HG02973 (cell line): Measurements from ENCODE around the gene ENKUR.
"Not testable (repeated sequence)": the region's sequence is repeated elsewhere in the genome, so short reads cannot be mapped to it uniquely, and the experiment has no call there.

Experiments
- ATAC-seq: cut with Tn5 transposase; IDR thresholded peaks from one replicate; pipeline ENCODE4 v1.9.1; 2021; ENCODE audit warnings: moderate library complexity; ENCODE audit not compliant: unreplicated experiment

The ENKUR gene

GRCh38 chr10:24979685-24980084, 36.3 kb downstream of the ENKUR start:
- no peak for ATAC-seq

- no peak for ATAC-seq
These were observed 41.0 kb downstream of the ENKUR start for GRCh38 chr10:24974976-24975375.

DNA sequence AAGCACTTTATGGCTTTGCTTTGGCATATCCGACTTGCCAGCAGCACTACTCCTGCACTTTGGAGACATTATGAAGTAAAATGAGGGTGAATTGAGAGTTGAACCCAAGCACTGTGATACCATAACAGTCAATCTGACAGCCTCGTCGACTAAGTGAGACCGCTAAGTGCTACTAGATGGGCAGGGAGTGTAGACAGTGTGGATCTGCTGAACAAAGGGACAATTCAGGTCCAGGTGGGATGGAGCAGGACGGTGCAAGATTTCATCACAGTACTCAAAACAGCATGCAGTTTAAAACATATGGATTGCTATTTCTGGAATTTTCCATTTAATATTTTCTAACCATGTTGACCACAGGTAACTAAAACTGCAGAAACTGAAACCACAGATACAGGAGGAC, 42.8 kb downstream of the ENKUR start:
- no peak for ATAC-seq

- ATAC-seq = no peak
These were observed 44.6 kb downstream of the ENKUR start for GRCh38 chr10:24971374-24971773.

DNA sequence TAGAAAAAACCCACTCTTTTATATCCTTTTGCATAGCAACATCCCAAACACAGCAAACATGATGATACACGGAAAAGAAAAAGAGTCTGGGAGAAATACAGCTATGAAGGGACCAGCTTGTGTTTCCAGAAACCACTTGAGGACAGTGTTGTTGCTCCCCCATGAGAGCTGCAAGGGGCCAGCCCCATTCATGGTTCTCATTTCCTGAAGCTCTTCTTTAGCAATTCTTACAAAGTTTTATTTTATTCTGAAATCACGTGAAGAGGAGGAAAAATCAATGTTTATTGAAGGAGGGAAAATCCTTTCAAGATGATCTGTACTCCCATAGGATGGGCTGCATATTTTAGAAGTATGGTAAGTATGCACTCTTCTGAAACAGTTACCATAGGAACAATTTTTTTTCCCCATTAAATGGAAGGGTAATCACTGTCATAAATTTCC, 46.1 kb downstream of the ENKUR start:
- ATAC-seq = no peak

- ATAC-seq = not testable (repeated sequence)
These were observed 47.0 kb downstream of the ENKUR start for GRCh38 chr10:24968951-24969350.

DNA sequence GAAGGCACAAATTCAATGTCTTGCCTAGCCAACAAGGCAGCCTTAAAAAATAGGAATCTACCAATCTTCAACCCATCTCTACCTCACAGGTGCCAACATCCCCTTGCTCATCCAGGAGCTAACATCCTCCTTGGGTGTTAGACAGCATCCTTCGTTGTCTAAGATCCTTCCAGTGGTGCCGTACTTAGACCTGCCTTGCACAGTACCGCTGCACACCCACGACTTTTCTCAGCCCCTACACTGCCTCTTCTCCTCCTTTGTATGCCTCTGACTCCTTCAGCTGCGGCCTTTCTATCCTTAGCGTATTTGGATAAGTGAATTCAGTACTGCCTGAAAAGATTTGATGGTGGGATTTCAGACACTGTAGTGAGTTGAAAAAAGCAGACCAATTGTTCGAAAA, 47.6 kb downstream of the ENKUR start:
- no peak for ATAC-seq

DNA sequence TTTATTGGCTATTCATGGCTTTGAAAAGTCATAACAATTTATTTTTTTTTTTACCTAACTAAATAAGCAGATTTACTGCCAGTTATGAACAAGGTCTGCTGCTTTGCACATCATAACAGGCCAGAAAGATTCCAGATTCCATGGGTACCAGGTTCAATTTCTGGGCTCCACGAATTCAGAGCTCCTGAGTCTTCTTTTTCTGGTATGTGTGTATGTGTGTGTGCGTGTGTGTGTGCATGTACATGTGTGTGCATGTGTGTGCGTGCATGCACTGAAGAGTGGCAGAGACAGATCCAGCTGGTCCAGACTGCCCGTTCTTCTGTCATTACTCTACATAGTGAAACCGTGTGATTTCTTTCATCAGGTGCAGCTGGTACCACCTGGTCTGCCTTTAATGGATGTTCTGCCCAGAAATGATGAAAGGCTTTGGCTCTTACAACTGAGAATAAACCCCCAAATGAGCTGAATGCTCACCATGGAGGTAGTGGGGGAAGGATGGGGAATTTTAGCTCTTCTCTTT, 48.9 kb downstream of the ENKUR start:
- ATAC-seq = no peak

DNA sequence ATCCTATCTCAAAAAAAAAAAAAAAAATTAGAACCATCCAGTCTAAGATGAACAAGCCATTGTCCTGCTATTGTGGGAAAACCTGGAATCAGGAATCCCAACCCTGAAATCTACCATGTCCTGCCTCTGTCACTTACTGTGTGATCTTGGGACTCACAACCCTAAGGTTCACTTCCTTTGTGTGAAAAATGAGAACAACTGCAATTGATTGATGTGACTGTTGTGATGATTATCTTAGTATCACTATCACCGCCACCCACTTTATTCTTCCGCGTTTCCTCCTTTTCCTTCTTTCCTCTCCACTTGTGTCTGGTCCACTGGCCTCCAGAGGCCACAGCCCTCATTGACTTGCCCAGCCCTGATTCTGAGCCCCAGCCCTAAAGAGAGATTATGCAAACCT, 50.9 kb downstream of the ENKUR start:
- ATAC-seq = no peak

DNA sequence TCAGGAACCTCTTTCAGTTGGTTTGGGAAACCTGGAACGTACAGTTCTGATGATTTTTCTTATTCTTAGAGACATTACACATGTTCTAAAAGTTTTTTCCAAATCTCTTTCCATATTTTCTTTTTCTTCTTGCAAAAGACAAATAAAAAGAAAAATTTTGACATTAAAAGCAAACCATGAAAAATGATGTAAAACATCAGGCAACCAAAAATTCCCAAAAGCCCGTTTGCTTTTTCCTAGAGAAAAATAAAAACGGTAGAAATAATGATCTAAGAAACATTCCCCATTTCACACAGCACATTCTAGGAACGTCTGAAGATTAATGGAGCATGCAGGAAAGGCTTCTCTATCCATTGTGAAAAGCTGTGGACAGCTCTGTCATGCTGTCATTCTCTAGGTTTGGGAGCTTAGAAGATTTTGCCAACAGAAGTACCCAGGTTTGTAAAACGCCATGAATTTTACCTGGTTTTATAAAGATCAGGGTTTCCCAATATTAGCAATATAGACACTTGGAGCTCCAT, 52.4 kb downstream of the ENKUR start:
- no peak for ATAC-seq

DNA sequence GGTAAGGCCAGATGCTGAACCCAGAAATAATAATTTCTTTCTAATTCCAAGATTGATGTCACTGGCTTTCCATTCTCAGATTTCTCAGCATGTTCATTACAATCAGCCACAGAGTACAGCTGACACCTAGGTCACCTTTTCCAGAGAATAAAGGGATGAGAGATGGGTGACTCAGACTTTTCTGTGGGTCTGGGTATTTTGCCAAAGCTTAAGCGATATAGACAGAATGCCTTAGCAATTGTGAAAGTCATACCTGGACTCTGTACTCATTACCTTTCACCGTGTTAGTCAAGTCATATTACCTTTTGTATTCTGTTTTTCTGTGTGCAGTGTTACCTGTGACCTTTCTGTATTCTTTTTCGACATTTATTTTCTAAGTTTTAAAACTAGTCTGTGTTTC, 53.0 kb downstream of the ENKUR start:
- ATAC-seq = no peak

GRCh38 chr10:24961582-24961981, 54.4 kb downstream of the ENKUR start:
- no peak for ATAC-seq

DNA sequence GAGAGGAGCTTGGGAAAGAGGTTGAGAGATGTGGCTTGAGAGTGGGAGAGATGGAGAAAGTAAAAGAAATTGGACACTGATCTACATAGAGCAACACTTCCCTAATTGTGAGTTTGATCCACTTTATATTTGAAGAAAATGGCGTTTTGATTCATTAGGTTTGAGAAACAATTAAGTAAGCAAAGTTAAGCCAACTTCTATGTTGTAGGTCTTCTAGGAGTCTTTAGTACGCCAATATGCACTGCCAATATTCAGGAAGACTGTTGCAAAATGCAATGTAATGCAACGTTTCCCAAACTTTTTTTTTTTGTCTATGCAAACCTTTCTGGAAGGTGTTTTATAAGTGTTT, 56.6 kb downstream of the ENKUR start:
- ATAC-seq = no peak

GRCh38 chr10:24958721-24959381, 57.1 kb downstream of the ENKUR start:
- no peak for ATAC-seq

DNA sequence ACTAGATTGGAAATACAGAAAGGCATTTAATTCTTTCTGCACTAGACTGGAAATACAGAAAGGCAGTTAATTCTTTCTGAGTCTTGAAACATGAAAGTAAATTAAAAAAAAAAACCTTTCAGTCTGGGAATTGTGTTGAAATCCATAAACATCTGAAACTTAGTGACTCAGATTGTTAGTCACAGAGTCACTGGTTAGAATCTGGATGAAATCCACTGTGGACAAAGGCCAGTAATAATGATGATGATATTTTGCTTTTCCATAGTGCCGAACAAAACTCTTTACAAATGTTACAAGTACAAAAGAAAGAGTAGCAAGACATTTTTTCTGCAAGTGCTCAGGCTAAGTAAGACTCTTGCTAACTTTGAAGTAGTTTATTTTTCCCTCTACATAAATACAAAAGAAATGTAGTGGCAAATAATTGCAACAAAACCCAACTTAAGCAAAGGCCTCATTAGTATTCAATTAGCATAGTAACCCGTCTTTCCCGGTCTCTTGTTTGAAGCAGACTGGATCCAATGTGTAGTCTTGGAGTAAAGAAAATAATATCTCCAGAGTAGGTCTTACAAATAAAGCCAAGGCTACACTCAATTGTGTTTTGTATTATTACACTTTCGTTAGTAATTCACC, 57.8 kb downstream of the ENKUR start:
- ATAC-seq = no peak

DNA sequence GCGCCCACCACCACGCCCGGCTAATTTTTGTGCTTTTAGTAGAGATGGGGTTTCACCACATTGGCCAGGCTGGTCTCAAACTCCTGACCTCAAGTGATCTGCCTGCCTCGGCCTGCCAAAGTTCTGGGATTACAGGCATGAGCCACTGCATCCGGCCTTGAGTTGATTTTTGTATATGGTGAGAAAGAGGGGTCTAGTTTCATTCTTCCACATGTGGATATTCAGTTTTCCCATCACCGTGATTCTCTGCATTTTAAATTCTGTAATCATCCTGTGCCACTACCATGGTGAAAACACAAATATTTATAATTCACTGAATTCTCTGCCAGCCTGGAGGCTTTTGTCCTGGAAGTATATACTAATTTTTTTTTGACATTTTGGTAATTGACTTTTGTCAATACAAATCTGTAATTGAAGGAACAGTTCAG, 58.3 kb downstream of the ENKUR start:
- not testable (repeated sequence) for ATAC-seq

GRCh38 chr10:24953675-24954074, 62.3 kb downstream of the ENKUR start:
- ATAC-seq = no peak

DNA sequence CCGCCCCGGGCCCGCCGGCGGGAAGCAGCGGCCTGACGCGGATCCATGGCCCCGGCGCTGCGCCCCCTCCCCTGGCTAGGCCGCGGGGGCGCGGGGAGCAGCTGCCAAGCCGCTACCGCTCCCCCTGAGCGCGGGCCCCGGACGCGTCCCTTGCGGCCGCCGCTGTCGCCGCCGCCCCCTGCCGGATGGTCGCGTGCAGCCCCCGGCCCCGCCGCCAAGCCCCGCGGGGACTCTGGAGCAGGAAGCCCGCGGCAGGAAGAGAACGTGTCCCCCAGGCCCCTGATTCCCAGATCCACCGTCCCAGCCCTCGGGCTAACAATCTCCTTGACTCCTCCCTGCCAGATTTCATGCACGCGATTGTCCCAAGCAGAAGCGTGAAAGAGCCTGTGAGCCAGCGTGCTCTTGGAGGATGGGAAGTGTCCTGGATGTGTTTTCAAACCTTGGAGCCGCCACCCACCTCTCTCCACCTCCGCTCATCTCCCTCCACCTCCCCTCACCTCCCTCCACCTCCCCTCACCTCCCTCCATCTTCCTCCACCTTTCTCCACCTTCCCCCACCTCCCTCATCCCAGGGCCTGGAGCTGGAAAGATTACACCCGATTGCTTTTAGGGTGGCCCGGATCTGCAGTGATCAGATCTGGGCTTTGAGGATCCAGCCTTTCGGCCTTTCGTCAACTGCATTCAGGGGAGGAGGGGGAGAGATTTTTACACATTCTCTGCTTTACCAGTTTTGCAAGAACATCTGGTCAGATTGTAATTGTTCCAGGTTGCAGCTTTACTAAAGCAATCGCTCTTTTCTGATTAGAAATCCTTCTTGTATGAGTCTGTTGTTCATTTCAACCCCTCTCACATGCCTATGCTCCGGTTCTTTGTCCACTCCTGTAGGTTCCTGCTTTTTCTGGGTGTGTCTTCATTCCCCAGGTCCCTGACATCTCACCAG, 63.0 kb downstream of the ENKUR start:
- ATAC-seq = peak; percentile 61

DNA sequence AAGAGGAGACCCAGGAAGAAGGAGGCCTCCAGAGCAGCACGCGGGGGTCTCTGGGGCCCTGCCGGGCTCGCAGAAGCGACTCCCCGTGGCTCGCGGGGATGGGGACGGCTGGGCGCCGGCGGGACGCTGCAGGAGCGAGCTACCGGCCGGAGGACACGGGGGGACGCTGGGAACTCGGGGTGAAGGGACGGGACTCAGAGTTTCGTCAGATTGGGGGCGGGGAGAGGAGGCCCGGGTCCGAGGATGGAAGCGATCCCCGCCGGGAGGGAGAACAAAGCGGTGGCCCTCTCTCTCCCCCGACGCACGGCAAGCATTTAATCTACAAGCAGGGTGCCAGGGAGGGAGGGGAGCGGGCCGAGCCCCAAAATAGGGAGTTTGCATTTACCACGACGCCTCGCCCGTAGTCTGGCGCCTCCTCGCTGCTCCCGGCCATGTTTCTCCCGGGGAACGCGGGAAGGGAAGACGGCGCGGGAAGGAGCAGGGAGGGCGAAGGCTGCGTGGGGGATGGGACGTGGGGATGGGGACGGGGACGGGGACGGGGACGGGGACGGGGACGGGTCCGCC, 63.7 kb downstream of the ENKUR start, which contains the start of gene PRTFDC1:
Gene PRTFDC1 (minus strand): TSS at position 464 of the 564 bp plus-strand sequence. CDS start 31 bp downstream, at position 433.
- peak; percentile 16 for ATAC-seq

GRCh38 chr10:24951201-24952142, 64.5 kb downstream of the ENKUR start:
- ATAC-seq = no peak
